GM12891 (cell line): Measurements from ENCODE around the gene SMYD4.
A peak's percentile ranks its signal among the peaks of the same experiment; 100 is the strongest.

Source experiments
- DNase-seq: peaks from one replicate; pipeline ENCODE4 v3.0.0; 2011; ENCODE audit warnings: low spot score; ENCODE audit not compliant: insufficient read length
- FAIRE-seq: peaks from 2 replicates; lab custom pipeline; 2011; peaks lifted over from hg19 to GRCh38; lab: Jason Lieb, UNC
- PAX5 ChIP-seq: IDR thresholded peaks from 2 replicates; pipeline ENCODE4 v1.6.1; 2011; ENCODE audit warnings: low read length, moderate library complexity, mild to moderate bottlenecking; ENCODE audit not compliant: insufficient read depth, severe bottlenecking
- POLR2A ChIP-seq: IDR thresholded peaks from 2 replicates; pipeline ENCODE4 v1.6.1; 2011; ENCODE audit warnings: low read depth, low read length, control low read depth
- POLR2AphosphoS5 ChIP-seq: IDR thresholded peaks from 2 replicates; pipeline ENCODE4 v1.6.1; 2011; ENCODE audit warnings: low read depth, low read length, control low read depth
- POU2F2 ChIP-seq: IDR thresholded peaks from 2 replicates; pipeline ENCODE4 v1.6.1; 2011; ENCODE audit warnings: low read depth, mild to moderate bottlenecking, control low read depth, low read length, moderate library complexity
- SPI1 ChIP-seq: IDR thresholded peaks from 2 replicates; pipeline ENCODE4 v1.6.1; 2011; ENCODE audit warnings: low read depth, low read length, control low read depth
- TAF1 ChIP-seq: IDR thresholded peaks from 2 replicates; pipeline ENCODE4 v1.6.1; 2011; ENCODE audit warnings: low read depth, low read length, control low read depth

The SMYD4 gene

GRCh38 chr17:1759529-1759928 lies 70.2 kb downstream of the SMYD4 start:
- TF ChIP-seq POU2F2 = no peak
- no peak for TF ChIP-seq TAF1
- no peak for TF ChIP-seq POLR2A
- TF ChIP-seq SPI1 = no peak
- TF ChIP-seq POLR2AphosphoS5 = no peak
- TF ChIP-seq PAX5 = no peak
- FAIRE-seq = no peak

GRCh38 chr17:1758807-1759206 lies 70.9 kb downstream of the SMYD4 start:
- TF ChIP-seq SPI1 = no peak
- no peak for TF ChIP-seq POU2F2
- FAIRE-seq = no peak

More at GRCh38 chr17:1759529-1759928, 70.2 kb downstream of the SMYD4 start:
- DNase-seq = no peak

DNA sequence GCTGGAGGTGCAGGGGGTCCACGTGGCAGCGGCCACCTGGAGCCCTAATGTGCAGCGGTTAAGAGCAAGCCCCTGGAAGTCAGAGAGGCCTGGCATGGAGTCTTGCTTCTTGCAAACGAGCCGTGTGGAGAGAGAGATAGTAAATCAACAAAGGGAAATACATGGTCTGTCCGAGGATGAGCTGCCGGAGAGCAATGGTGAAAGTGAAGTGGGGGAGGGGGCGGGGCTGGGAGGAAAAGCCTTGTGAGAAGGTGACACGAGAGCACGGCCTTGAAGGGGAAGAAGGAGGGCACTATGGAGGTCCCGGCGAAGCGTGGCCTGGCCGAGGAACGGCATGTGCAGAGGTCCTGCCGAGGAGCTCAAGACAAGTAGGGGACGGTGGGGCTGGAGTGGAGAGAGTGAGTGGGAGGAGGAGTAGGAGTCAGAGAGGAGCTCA lies 73.9 kb downstream of the SMYD4 start:
- no peak for TF ChIP-seq PAX5
- no peak for TF ChIP-seq POLR2A
- no peak for TF ChIP-seq POLR2AphosphoS5
- no peak for TF ChIP-seq TAF1
- TF ChIP-seq SPI1 = no peak
- no peak for TF ChIP-seq POU2F2
- FAIRE-seq = no peak
- DNase-seq = no peak

More at GRCh38 chr17:1758807-1759206, 70.9 kb downstream of the SMYD4 start:
- DNase-seq = no peak

DNA sequence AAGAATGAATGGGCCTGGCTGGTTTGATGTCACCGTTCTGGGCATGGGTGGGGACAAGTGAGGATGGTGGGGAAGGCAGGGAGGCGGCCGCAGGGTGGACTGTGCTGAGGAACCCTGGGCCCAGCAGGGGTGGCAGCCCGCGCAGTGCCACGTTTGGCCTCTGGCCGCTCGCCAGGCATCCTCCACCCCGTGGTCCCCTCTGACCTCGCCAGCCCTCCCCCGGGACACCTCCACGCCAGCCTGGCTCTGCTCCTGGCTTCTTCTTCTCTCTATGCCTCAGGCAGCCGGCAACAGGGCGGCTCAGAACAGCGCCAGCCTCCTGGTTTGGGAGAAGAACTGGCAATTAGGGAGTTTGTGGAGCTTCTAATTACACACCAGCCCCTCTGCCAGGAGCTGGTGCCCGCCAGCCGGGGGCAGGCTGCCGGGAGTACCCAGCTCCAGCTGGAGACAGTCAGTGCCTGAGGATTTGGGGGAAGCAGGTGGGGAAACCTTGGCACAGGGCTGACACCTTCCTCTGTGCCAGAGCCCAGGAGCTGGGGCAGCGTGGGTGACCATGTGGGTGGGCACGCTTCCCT lies 74.4 kb downstream of the SMYD4 start:
- FAIRE-seq = no peak
- no peak for TF ChIP-seq POU2F2
- TF ChIP-seq POLR2AphosphoS5 = no peak
- TF ChIP-seq POLR2A = no peak
- TF ChIP-seq SPI1 = no peak
- no peak for TF ChIP-seq TAF1
- TF ChIP-seq PAX5 = no peak
- DNase-seq = no peak

DNA sequence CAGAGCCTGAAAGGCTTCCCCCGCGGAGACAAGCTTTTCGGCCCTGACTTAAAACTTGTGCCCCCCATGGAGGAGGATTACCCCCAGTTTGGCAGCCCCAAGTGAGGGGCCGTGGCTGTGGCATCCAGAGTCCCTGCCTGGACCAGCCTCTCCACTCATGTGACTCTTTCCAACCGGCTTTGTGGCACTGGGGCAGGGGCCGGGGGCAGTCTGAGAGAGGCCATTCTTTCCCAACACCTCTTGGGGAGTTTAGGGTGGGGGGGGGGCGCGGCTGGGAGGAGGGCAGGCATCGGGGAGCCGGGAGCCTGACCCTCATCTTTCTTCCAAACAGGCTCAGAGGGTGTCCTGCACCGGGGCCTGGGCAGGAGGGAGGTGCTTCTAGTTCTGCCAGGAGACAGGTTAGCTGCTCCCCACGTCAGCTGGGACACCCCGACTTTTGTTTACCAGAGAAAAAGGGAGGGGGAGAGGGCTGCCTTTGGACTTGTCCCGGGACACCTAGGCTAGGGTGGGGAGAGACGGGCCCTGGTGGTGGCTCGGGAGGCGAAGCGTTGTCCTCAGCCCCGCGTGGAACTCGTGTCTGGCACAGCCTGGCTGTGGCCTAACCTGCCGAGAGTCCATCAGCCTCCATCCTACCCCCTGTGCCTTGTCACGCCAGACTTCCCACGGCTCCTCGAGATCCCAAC lies 75.1 kb downstream of the SMYD4 start:
- TF ChIP-seq PAX5 (no peak), POLR2A (no peak), POLR2AphosphoS5 (no peak), SPI1 (no peak), POU2F2 (no peak), TAF1 (no peak)
- DNase-seq = no peak
- FAIRE-seq = no peak

GRCh38 chr17:1753767-1754429 lies 75.8 kb downstream of the SMYD4 start:
- DNase-seq = no peak
- FAIRE-seq = no peak
- TF ChIP-seq POU2F2 = no peak
- TF ChIP-seq PAX5 = no peak
- no peak for TF ChIP-seq POLR2A
- no peak for TF ChIP-seq POLR2AphosphoS5
- no peak for TF ChIP-seq SPI1
- no peak for TF ChIP-seq TAF1

- no peak for TF ChIP-seq POU2F2
- no peak for TF ChIP-seq POLR2AphosphoS5
- no peak for TF ChIP-seq TAF1
- TF ChIP-seq POLR2A = no peak
- TF ChIP-seq PAX5 = no peak
- peak; percentile 63 for TF ChIP-seq SPI1
- FAIRE-seq (peak; percentile 72), DNase-seq (peak; percentile 63)
These were observed 77.1 kb downstream of the SMYD4 start for GRCh38 chr17:1752425-1753262.

DNA sequence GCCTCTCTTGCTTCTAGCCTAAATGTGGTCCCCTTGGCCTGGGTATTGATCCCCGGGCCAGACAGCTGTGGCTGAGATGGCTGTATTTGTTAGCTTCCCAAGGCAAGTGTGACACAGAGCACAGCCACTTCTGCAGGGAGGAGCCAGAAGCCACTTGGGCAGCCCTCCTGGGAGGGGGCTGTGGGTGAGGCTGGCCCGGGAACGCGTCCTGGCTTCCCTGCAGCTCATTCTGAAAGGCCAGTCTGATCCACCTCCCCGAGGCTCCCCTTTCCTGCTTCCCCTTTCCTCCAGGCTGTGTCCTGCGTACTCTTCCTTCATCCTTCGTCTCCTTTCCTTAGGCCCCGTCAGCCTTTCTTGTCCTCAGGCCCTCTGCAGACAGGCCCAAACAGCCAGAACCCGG lies 79.1 kb downstream of the SMYD4 start:
- TF ChIP-seq PAX5 (no peak), POLR2A (no peak), POU2F2 (no peak), TAF1 (no peak), SPI1 (no peak), POLR2AphosphoS5 (no peak)
- DNase-seq (no peak), FAIRE-seq (no peak)

DNA sequence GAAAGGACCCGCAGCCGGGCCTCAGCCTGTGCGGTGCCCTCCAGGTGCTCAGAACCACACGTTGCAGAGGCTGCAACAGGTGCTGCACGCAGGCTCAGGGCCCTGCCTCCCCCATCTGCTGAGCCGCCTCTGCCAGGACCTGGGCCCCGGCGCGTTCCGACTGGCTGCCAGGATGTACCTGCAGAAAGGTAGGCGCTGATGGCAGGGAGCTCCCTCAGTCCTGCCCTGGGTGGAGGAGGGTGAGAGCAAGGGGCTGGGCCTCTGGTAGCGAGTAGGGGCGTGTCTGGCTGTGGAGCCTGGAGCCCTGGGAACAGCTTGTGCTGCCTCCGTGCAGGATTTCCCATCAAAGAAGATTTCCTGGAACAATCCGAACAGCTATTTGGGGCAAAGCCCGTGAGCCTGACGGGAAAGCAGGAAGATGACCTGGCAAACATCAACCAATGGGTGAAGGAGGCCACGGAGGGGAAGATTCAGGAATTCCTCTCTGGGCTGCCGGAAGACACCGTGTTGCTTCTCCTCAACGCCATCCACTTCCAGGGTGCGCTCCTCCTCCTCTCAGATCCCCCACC lies 82.6 kb downstream of the SMYD4 start:
- TF ChIP-seq POLR2AphosphoS5 (no peak), SPI1 (no peak), PAX5 (no peak), POLR2A (no peak), TAF1 (no peak)
- FAIRE-seq (no peak), DNase-seq (no peak)
